HG02870 (cell line): ENCODE measurements around the gene RGPD8.

Source experiments
- ATAC-seq: cut with Tn5 transposase; IDR thresholded peaks from one replicate; pipeline ENCODE4 v1.9.1; 2021; ENCODE audit warnings: mild to moderate bottlenecking, moderate library complexity; ENCODE audit not compliant: unreplicated experiment

RGPD8 gene

DNA sequence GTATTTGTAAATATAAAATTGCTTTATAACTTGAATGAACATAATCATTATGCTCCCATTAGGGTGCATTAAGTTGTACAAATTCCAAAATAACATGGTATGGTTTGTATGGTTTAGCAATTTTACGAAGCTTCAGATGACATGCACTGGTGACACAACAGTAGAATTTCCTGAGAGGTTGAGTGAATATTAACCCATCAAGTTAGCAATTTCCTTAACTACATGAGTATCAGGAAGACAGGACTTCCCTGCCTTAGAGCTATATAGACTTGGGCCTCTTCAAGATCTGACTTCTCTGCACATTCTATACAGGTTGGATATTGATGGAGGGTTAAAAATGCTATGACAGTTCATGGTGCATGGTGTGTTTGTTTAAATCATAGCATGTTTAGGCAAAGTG lies 97.8 kb downstream of the RGPD8 start:
- no peak for ATAC-seq

- no peak for ATAC-seq
These were observed 101.2 kb downstream of the RGPD8 start for GRCh38 chr2:112332123-112332696.

DNA sequence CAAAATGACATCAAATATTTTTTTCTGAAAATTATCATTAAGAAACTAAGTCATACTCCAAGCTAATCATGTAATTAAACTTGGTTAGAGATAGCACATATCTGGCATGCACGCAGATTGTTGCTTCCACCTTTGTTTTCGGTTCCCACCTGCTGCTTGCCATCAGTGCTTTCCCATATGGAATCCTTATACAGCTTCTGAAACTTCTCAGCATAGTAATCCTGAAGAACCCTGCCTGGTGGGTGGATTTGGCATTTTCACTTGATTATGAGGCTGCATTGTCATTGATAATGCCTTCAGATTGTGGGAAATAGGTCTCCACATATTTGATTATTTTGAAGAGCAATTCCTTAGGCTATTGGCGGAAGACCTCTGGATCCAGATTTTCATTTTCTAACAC lies 110.5 kb downstream of the RGPD8 start:
- no peak for ATAC-seq

GRCh38 chr2:112321375-112322320 lies 111.8 kb downstream of the RGPD8 start:
- no peak for ATAC-seq
